ES-I3 (cell line): ENCODE measurements around the gene ETV5.

Experiments
- H3K36me3 ChIP-seq: 2 replicates; pipeline ENCODE4 v1.6.1; 2013; ENCODE audit warnings: mild to moderate bottlenecking, low read length, control low read depth, moderate library complexity; ENCODE audit not compliant: insufficient read depth
- H3K4me1 ChIP-seq: 2 replicates; pipeline ENCODE4 v1.6.1; 2013; ENCODE audit warnings: mild to moderate bottlenecking, control low read depth, low read length; ENCODE audit not compliant: insufficient read depth
- H3K9ac ChIP-seq: 2 replicates; pipeline ENCODE4 v1.6.1; 2013; ENCODE audit warnings: low read depth, mild to moderate bottlenecking, low read length, moderate library complexity
- H3K9me3 ChIP-seq: 2 replicates; pipeline ENCODE4 v1.6.1; 2013; ENCODE audit warnings: mild to moderate bottlenecking, low read length, moderate library complexity; ENCODE audit not compliant: control insufficient read depth, insufficient read depth

ETV5 gene

GRCh38 chr3:185997130-185997529 is 111.8 kb downstream of the ETV5 start:
- Histone ChIP-seq H3K4me1 (no peaks in the 10 kb centered on the region), H3K36me3 (no peaks in the 10 kb centered on the region), H3K9ac (no peak overlapping the region), H3K9me3 (no peaks in the 10 kb centered on the region)
